Dermis blood vessel endothelial cell (primary cell): Measurements from ENCODE around the gene DAAM1. TPM values are rescaled to one million over a fixed set of nuclear protein-coding genes. Genes with fewer than 3 reads are reported as not detected.

Source experiments
- DNase-seq: peaks from one replicate; pipeline ENCODE4 v3.0.0; 2010
- total RNA-seq: library from RNA; depleted of rRNA; stranded (reverse); fragments of >200 nt; gene quantifications from 2 replicates; pipeline ENCODE4 v1.2.3, GENCODE V29; 2014

The DAAM1 gene
- total RNA-seq, 1 donor from 2014 or later, result 32.0 TPM

- DNase-seq, result no peak
These were observed 72.9 kb downstream of the DAAM1 start for GRCh38 chr14:59261334-59261733.

GRCh38 chr14:59262717-59263454, 74.4 kb downstream of the DAAM1 start:
- DNase-seq, result peak; percentile 70

- no peak for DNase-seq
These were observed 77.3 kb downstream of the DAAM1 start for GRCh38 chr14:59265808-59266207.

GRCh38 chr14:59267046-59267445, 78.6 kb downstream of the DAAM1 start:
- DNase-seq, result no peak

GRCh38 chr14:59268011-59268410, 79.5 kb downstream of the DAAM1 start:
- DNase-seq, result peak; percentile 45

- DNase-seq, result no peak
These were observed 80.4 kb downstream of the DAAM1 start for GRCh38 chr14:59268858-59269257.

- DNase-seq, result no peak
These were observed 81.0 kb downstream of the DAAM1 start for GRCh38 chr14:59269466-59269865.

- DNase-seq, result no peak
These were observed 82.8 kb downstream of the DAAM1 start for GRCh38 chr14:59271256-59271655.

GRCh38 chr14:59271734-59272133, 83.3 kb downstream of the DAAM1 start:
- no peak for DNase-seq

- no peak for DNase-seq
These were observed 84.2 kb downstream of the DAAM1 start for GRCh38 chr14:59272633-59273032.

GRCh38 chr14:59273737-59274136, 85.3 kb downstream of the DAAM1 start:
- no peak for DNase-seq

GRCh38 chr14:59274991-59275391, 86.5 kb downstream of the DAAM1 start:
- no peak for DNase-seq

GRCh38 chr14:59275668-59276067, 87.2 kb downstream of the DAAM1 start:
- peak; percentile 81 for DNase-seq

GRCh38 chr14:59276235-59276634, 87.8 kb downstream of the DAAM1 start:
- no peak for DNase-seq

- no peak for DNase-seq
These were observed 89.2 kb downstream of the DAAM1 start for GRCh38 chr14:59277659-59278058.

- DNase-seq, result peak; percentile 91
These were observed 89.6 kb downstream of the DAAM1 start for GRCh38 chr14:59278111-59278510.

GRCh38 chr14:59280961-59281360, 92.5 kb downstream of the DAAM1 start:
- DNase-seq, result no peak

GRCh38 chr14:59281609-59282377, 93.3 kb downstream of the DAAM1 start:
- no peak for DNase-seq

- DNase-seq, result no peak
These were observed 93.9 kb downstream of the DAAM1 start for GRCh38 chr14:59282378-59282765.

- DNase-seq, result no peak
These were observed 94.9 kb downstream of the DAAM1 start for GRCh38 chr14:59283361-59283760.

- no peak for DNase-seq
These were observed 95.6 kb downstream of the DAAM1 start for GRCh38 chr14:59284059-59284458.

- no peak for DNase-seq
These were observed 103.6 kb downstream of the DAAM1 start for GRCh38 chr14:59292028-59292427.

GRCh38 chr14:59292921-59293534, 104.6 kb downstream of the DAAM1 start:
- no peak for DNase-seq
